Measurements from ENCODE around the gene CLEC16A.

Gene CLEC16A

GRCh38 chr16:11169641-11170040, 225.3 kb downstream of the CLEC16A start:
- DNase-seq, result no peak

GRCh38 chr16:11170201-11170600, 225.8 kb downstream of the CLEC16A start:
- no peak for DNase-seq

- DNase-seq, result no peak
Measured at GRCh38 chr16:11170696-11171447, 226.5 kb downstream of the CLEC16A start.

GRCh38 chr16:11171448-11171709, 227.0 kb downstream of the CLEC16A start:
- no peak for DNase-seq

DNA sequence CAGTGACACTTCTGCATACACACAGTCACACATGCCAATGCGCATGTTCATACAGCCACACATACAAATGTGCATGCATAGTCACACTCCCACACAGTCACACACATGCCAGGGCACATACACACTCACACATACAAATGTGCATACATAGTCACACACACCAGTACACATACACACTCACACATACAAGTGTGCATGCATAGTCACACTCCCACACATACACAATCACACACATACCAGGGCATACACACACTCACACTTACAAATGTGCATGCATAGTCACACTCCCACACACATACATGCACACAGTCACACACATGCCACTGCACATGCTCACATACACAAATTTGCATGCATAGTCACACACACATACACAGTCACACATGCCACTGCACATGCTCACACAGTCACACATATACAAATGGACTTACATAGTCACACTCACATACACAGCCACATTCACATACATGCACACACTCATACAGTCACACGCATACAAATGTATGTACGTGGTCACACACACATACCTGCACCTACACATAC, 227.5 kb downstream of the CLEC16A start:
- DNase-seq, result no peak

DNA sequence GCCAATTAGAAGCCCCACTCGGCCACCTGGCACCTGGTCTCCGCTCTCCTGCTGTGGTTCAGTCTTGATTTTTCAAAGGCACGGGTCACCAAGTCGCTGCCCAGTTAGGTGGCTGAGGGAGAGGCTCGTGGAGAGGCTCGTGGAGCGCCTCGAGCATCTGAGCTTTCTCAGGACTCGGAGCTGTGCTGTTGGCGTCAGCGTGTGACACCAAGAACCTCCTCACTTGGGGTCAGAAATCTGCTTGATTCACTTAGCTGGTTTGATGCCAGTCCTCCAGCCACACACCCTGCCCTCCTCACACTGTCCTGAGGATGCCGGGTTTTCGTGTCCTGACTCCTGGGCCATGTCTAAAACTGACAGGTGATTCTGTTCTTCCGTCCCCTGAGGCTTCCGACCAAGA, 229.1 kb downstream of the CLEC16A start:
- no peak for DNase-seq

DNA sequence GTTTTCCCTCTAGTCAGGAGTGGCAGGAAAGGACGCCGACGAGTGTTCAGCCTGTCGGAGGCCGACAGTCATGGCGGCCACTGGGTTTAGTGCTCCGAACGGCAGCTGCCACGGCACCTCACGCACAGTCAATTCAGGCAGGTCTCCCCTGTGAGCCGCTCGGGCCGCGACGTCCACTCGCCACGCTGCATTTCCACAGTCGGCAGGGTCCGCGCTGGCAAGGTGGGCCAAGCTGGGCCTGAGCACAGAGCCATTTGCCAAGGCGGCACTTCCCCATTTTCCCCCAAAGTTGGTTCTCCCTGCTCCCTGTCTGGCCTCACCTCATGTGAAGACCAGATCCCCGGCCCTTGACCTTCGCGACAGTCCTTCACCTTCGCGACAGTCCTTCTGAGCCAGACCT, 229.8 kb downstream of the CLEC16A start:
- DNase-seq, result no peak

DNA sequence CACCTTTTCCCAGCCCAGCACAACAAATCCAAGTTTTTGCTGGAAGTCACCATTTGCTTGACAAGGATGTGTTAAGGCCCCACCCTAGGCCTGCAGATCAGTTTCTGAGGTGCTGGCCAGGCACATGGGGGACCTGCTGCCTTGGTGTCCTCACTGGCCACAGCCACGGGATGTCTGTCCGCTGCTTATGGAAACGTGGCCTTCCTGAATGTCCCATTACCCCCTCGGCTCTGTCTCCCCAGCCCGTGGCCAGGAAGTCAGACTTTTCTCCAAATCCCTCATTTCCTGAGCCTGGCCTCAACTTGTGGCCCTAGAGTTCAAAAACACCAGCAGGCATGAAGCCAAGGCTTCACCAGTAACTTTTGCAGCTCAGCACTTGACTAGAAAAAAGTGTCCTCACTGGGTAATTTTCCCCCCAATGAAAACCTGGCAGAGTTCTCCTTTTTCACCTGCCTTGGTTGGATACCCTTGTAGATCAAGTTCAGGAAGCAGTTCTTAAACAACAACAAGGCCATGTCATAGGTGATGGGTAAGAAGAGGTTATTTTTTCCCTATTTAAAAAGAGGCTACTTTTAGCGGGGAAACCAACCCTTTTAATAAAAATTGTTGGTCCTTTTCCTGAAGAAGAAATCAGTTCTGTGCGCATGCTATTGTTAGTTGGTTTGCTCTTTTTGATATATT, 230.9 kb downstream of the CLEC16A start:
- no peak for DNase-seq

DNA sequence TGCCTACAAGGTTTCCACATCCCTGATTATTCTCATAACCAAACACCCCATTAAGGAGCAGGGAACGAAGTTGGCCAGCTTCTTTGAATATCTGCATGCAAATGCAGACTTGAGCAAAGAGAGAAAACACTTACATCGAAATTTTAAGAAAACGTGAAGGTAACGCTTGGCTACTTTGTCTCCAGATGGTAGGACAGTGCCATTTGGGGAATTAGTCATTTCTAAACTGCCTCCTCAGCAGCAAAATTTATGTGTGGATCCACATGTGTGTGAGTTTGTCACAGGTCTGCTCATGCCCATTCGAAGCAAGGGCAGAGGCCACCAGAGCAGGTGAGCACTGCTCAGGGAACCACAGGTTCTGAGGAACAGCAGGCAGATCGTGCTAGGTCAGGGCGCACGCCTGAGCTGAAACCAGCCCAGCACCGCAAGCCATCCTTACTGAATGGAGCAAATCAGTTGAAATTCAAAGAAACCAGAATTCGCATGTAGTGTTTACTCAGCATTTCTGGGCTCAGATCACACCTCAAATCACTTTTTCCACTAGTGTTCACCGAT, 231.5 kb downstream of the CLEC16A start:
- no peak for DNase-seq

DNA sequence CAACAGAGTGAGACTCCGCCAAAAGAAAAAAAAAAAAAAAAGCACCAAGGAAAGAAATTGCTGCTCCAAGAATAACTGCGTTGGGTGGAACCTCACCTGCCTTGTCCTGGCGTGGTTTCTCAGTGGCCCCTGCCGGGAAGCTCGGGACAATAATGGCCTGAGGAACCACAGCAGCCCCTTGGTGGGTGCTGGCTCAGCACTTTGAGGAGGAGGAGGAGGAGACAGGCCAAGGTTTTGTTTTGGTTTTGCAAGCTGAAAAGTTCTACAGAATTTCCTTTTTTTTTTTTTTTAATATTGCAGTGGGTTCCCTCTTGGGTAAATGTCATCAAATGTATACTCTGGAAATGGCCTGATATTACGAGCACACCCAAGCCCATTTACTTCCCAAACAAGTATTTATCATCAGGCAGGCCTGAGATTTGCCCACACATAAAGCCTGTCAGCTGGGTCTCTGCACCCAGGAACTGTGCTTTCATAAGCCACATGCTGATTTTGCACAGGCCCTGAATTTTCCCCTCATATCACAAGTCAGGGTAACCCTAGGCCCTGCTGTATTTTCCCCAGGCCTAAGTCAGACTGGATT, 233.3 kb downstream of the CLEC16A start:
- no peak for DNase-seq

GRCh38 chr16:11178424-11178823, 234.1 kb downstream of the CLEC16A start:
- DNase-seq, result no peak

- no peak for DNase-seq
Measured at GRCh38 chr16:11179574-11179973, 235.2 kb downstream of the CLEC16A start.

DNA sequence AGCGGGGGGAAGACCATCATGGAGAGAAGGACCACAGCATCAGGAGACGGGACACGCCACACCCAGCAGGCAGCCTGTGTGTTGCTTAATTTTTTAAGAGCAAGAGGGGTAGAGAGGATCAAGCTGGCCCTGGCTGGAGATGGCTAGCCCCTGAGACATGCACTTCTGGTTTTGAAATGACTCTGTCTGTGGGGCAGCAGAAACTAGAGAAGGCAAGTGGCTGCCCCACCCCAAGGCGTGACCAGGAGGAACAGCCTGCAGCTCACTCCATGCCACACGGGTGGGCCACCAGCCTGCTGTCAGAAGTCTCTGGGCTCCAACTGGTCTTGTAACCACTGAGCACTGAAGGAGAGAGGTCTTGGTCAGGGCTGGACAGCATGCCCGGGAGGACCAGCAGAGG, 236.1 kb downstream of the CLEC16A start:
- DNase-seq, result no peak

- no peak for DNase-seq
Measured at GRCh38 chr16:11181242-11181898, 237.0 kb downstream of the CLEC16A start.

DNA sequence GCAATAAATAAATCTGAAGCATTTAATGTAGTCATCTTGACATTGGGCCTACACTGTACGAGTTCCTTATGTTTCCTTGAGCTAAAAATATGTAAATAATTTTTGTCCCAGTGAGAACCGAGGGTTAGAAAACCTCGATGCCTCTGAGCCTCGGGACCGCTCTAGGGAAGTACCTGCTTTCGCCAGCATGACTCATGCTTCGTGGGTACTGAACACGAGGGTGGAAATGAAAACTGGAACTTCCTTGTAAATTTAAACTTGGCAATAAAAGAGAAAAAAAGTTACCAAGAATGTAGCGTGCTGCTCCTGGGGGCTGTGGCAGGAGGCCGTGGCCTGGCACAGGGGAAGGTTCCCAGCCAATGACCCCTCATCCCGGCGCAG, 237.5 kb downstream of the CLEC16A start:
- no peak for DNase-seq

GRCh38 chr16:11182411-11182810, 238.0 kb downstream of the CLEC16A start:
- no peak for DNase-seq

DNA sequence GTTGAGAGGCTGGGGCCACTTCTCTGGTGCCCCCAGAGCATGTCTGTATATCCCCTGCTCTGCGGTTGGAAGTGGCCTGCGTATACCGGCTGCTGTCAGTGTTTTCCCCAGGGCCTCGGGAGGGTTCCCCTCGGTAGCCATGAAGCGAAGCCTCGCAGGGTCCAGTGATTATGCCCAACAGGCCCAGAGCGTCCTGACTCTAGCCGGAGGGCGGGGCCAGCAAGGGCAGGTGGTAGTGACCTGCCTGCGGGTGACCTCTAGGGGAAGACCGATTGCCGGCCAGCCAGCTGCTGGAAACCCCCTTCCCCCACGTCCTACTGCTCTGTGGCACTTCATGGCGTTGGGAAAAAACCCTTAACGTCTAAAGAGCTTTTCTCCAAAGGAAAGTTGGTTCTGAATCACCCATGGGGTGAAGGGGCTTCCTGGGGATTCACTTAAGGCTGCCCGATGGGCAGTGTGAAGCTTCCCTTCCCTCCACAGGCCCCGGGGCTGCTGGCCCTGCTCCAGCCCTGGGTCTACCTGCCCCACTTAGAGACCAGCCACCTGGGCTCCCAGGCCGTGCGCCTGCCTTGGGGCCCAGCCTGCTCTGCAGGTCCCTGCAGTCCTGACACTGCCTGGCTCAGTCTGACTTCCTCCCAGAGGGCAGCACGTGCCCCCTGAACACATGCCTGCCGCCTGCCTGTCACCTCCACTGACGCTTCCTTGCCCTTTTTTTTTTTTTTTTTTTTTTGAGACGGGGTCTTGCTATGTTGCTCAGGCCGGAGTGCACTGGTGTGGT, 238.9 kb downstream of the CLEC16A start:
- no peak for DNase-seq

- DNase-seq, result no peak
Measured at GRCh38 chr16:11183951-11184350, 239.6 kb downstream of the CLEC16A start.

GRCh38 chr16:11187522-11188023, 243.2 kb downstream of the CLEC16A start:
- DNase-seq, result no peak

GRCh38 chr16:11188801-11189740, 244.7 kb downstream of the CLEC16A start:
- no peak for DNase-seq
